IMR-90 (cell line): Measurements from ENCODE around the gene FBXW12.

Source experiments
- CEBPB ChIP-seq: IDR thresholded peaks from 2 replicates; pipeline ENCODE4 v1.6.1; 2012; ENCODE audit warnings: low read depth, low read length, improper control_type of control experiment
- CTCF ChIP-seq: conservative IDR thresholded peaks from 2 replicates; pipeline ENCODE4 v1.5.1; 2012; ENCODE audit warnings: mild to moderate bottlenecking, low read depth, low read length, improper control_type of control experiment
- FOS ChIP-seq: fragments of 150-350 bp; IDR thresholded peaks from 2 replicates; pipeline ENCODE4 v1.6.1; 2016; ENCODE audit warnings: low read depth, low read length
- MXI1 ChIP-seq: IDR thresholded peaks from 2 replicates; pipeline ENCODE4 v1.6.1; 2012; ENCODE audit warnings: low read depth, mild to moderate bottlenecking, low read length, moderate library complexity, borderline replicate concordance
- POLR2A ChIP-seq: IDR thresholded peaks from 2 replicates; pipeline ENCODE4 v1.6.1; 2012; ENCODE audit warnings: mild to moderate bottlenecking, low read depth, low read length
- RAD21 ChIP-seq: IDR thresholded peaks from 2 replicates; pipeline ENCODE4 v1.6.1; 2012; ENCODE audit warnings: low read length, improper control_type of control experiment
- RFX5 ChIP-seq: IDR thresholded peaks from 2 replicates; pipeline ENCODE4 v1.8.0; 2012; ENCODE audit warnings: low read depth, mild to moderate bottlenecking, low read length, moderate library complexity
- USF2 ChIP-seq: fragments of 150-350 bp; IDR thresholded peaks from 2 replicates; pipeline ENCODE4 v1.6.1; 2017; ENCODE audit warnings: mild to moderate bottlenecking, antibody characterized with exemption, low read length, low read depth

- TF ChIP-seq POLR2A, result no peak
- TF ChIP-seq CEBPB, result no peak
- TF ChIP-seq CTCF, result no peak
- TF ChIP-seq FOS, result no peak
- no peak for TF ChIP-seq RAD21
- TF ChIP-seq USF2, result no peak
- TF ChIP-seq MXI1, result no peak
- TF ChIP-seq RFX5, result no peak
Measured at GRCh38 chr3:48352546-48352945, 19.5 kb upstream of the FBXW12 start.
